ENCODE data around the gene C19orf38.

Gene C19orf38

DNA sequence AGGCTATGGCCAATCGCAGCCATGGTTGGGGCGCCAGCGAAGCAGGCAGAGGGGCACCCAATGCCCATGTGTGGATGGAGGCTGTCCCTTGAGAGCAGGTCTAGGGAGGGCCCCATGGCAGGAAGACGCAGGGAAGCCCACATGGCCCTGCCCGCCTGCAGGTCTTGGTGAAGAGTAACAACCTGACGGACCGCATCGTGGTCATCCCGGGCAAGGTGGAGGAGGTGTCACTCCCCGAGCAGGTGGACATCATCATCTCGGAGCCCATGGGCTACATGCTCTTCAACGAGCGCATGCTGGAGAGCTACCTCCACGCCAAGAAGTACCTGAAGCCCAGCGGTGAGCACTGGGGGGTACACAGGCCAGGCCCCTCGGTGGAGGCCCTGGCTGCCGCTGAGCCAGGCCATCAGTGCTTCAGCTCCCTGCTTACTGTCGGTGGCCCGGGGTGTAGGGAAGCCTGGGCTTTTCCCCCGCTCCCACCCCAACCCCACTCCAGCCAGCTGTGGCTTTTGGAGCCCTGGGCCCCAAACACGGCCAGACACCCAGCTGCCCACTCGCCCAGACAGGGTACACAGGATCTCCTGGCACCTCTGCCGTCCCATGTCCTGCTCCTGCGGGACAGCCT, 65.6 kb downstream of the C19orf38 start:
- no peak for DNase-seq

DNA sequence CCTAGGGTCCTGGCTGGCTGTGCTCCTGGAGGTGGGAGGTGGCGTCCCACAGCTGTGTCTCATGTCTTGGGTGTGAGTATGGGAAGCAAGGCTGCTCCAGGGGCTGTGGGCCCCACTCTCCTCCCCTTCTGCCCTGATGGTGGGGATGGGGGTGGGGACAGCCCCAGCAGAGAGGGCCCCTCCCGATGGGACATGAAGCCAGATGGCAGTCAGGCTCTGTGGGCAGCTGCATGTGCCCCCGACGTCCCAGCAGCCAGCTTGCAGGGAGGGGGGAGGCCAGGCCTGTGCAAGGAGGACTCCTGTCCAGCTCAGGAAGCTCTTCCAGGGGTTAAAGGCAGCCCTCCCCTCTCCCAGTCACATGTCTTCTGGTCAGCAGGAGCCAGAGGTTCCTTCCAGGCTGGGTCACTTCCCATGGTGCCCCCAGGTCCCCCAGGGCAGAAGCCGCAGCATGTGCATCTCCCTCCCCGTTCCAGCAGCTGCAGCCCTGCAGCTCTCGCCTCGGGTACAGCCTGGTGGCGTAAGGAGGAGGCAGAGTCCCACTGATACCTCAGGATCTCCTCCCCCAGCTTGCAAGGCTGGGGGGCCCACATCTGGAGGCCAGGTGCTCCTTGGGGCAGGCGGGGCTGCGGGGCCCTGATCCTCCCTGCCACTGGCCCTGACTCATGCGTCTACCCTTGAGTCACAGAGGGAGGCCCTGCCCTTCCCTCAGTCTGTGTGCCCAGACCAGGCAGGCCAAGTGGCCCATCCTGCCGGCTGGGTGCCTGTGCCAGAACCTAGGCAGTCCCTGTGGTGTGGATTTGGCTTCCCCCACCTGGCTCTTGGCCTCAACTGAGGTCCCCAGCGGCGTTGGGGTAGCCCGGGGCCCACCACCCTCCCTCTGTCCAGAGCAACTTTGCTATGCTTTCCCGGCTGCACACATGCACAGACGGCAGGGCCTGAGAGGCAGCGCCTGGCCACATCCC, 67.2 kb downstream of the C19orf38 start:
- peak; percentile 81 for DNase-seq

DNA sequence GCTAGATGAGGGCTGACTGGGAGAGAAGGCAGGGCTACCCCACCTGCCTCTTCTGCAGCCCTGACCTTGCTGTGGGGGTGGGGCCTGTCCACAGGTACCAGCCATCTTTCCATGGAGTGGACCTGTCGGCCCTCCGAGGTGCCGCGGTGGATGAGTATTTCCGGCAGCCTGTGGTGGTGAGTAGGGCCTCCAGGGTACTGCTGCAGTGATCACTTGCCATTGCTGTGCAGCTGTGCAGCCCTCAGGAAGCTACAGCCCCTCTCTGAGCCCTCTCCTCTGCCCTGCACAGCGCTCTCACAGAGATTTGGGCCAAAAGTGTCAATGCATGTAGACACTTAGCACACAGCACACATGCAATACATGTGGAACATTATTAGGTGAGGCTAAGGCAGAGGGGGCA, 68.4 kb downstream of the C19orf38 start:
- no peak for DNase-seq

DNA sequence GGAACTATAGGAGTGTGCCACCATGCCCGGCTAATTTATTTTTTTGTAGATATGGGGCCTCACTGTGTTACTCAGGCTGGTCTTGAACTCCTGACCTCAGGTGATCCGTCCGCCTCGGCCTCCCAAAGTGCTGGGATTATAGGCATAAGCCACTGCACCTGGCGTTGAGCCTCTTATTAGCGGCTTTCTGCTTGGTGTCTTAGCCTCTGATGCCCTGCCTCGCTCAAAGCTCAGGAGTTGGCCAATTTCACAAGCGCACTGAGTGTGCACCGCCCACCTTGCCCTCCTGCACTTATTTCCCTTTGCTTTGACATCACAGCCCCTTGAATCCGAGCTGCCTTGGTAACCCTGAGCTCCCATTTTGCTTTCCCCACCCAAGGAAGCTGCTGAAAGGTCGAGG, 70.1 kb downstream of the C19orf38 start:
- no peak for DNase-seq
